ENCODE data around the gene C19orf33.

Gene C19orf33

DNA sequence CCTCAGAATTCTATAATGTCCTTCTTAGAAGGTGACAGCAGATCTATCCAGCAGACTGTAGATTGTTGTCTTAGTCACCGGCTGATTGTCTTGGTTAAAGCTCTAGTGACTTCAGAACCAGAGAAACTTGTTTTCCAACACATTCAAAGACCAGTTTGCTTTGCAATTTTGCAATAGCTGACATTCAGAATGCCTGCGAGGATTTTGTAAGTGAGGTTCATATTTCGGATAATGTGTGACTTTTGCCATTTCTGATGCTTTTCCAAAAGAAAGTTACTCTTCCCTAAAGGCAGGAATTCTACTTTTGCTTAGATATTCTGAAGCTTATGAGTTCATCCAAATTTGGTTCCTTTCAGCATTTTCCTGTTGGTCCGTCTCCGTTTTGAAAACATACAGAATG, 26.5 kb upstream of the C19orf33 start:
- Histone ChIP-seq H4K20me1 (peaks cover 0 to 90% (median 9%) of the 10 kb centered on the region in 11 experiments; a peak in 10 of 22 replicates), H3K9me3 (replicated peaks in 1 of 11) (no peaks in the 10 kb centered on the region), H3K9ac (no peak overlapping the region; a peak in 1 of 22 replicates), H3K36me3 (peaks cover 0 to 12% (median 5%) of the 10 kb centered on the region in 11 experiments; a peak in 5 of 22 replicates), H3K4me2 (no peak overlapping the region), H3K27me3 (no peaks in the 10 kb centered on the region), H3K4me1 (peaks cover 29 to 69% (median 49%) of the 10 kb centered on the region in 10 experiments), H3K4me3 (no peak overlapping the region), H3K27ac (no peak overlapping the region)
- no peak for TF ChIP-seq Cebpa-rat (IDR thresholded peaks at IDR 0.05)

- Histone ChIP-seq H3K9ac (no peak overlapping the region), H3K4me1 (peaks cover 35 to 72% (median 52%) of the 10 kb centered on the region in 10 experiments), H3K27ac (no peak overlapping the region), H3K4me3 (no peak overlapping the region), H3K9me3 (replicated peaks in 1 of 11) (no peaks in the 10 kb centered on the region), H3K4me2 (no peak overlapping the region), H3K36me3 (peaks cover 0 to 12% (median 5%) of the 10 kb centered on the region in 11 experiments; a peak in 5 of 22 replicates), H4K20me1 (peaks cover 0 to 85% (median 11%) of the 10 kb centered on the region in 11 experiments; a peak in 10 of 22 replicates), H3K27me3 (no peaks in the 10 kb centered on the region)
- TF ChIP-seq Cebpa-rat (IDR thresholded peaks at IDR 0.05) = no peak
Measured at GRCh38 chr19:38277969-38278680, 25.9 kb upstream of the C19orf33 start.

DNA sequence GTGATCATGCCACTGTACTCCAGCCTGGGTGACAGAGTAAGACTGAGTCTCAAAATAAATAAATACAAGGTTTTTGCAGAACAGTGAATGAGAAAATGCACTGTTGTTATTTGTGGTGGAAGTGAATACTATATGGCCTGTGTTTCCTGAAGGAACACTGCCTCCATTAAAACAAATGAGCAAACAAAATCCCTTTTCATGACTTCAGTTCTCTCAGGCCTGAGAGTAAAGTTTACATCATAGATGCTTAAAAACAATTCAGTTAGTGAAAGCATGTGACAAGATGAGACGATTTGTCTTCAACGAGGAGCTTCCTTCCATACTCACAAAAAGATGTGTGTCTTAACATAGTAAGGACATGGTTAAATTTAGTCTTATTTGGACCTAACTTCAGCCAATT, 25.3 kb upstream of the C19orf33 start:
- Histone ChIP-seq H4K20me1 (peaks cover 0 to 79% (median 13%) of the 10 kb centered on the region in 11 experiments; a peak in 10 of 22 replicates), H3K27ac (no peak overlapping the region), H3K36me3 (peaks cover 0 to 12% (median 6%) of the 10 kb centered on the region in 11 experiments; a peak in 4 of 22 replicates), H3K4me2 (no peak overlapping the region), H3K9me3 (replicated peaks in 1 of 11) (no peaks in the 10 kb centered on the region), H3K9ac (no peak overlapping the region), H3K4me1 (peaks cover 40 to 71% (median 54%) of the 10 kb centered on the region in 10 experiments), H3K4me3 (no peak overlapping the region), H3K27me3 (no peaks in the 10 kb centered on the region)
- no peak for TF ChIP-seq Cebpa-rat (IDR thresholded peaks at IDR 0.05)

DNA sequence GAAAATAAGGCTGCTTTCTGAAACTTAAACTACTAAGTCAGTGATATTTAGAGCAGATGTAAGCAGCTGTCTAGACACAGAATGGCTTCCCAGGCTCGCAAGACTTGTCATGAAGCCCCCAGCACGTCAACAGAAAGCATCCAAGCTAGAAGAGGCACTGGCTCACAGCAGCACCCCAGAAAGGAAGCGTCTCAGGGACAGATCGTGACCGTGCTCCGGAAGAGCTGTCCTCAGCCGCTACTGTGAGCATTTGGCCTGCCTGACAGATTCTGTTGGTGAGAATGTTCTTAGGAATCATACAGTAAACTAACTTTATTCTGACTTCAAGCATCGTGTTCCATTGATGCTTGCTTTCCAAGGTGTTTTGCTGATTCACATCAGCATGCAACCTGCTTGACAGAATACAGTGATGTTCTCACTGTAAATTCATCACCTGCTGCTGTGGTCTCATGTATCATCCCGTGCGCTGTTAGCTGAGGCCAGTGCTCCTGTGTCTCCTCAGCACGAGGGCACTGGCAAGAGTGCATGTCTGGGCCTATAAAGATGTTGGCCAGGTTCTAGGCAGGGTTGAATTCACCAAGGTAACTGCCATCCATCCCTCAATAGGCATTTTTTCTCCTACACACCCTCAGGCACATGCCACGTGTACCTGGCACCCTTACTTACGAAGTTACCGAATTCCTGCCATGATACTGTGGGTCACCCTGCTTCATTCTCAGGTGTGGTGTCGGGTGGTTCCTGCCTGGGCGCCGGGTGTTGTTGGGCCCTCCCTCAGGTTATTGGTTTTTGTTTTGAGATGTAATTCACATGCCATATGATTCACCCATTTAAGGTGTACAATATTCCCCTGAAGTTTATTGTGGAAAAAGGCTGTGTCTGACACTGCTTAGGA, 23.8 kb upstream of the C19orf33 start:
- peak overlapping the region in 9 of 11 experiments; percentile 16 to 42 (median 28); a peak in 14 of 22 replicates for H3K4me2 ChIP-seq
- peaks cover 44 to 71% (median 54%) of the 10 kb centered on the region in 10 experiments for H3K4me1 ChIP-seq
- TF ChIP-seq Cebpa-rat (IDR thresholded peaks at IDR 0.05) = no peak
- H4K20me1 ChIP-seq = peaks cover 0 to 64% (median 13%) of the 10 kb centered on the region in 11 experiments; a peak in 10 of 22 replicates
- H3K27me3 ChIP-seq = no peaks in the 10 kb centered on the region
- H3K36me3 ChIP-seq = peaks cover 0 to 15% (median 2%) of the 10 kb centered on the region in 11 experiments; a peak in 3 of 22 replicates
- H3K9ac ChIP-seq = peak overlapping the region in 3 of 11 experiments; percentile 4 to 24 (median 16); a peak in 1 of 22 replicates
- peak overlapping the region in 1 of 11 experiments; percentile 3; a peak in 1 of 22 replicates for H3K27ac ChIP-seq
- no peak overlapping the region for H3K4me3 ChIP-seq
- H3K9me3 ChIP-seq (replicated peaks in 1 of 11) = no peaks in the 10 kb centered on the region

- Histone ChIP-seq H3K27ac (no peak overlapping the region), H3K4me2 (peak overlapping the region in 4 of 11 experiments; percentile 1 to 92 (median 10); a peak in 4 of 22 replicates), H4K20me1 (peaks cover 0 to 50% (median 13%) of the 10 kb centered on the region in 11 experiments; a peak in 10 of 22 replicates), H3K4me3 (no peak overlapping the region), H3K27me3 (no peaks in the 10 kb centered on the region), H3K9ac (no peak overlapping the region), H3K9me3 (replicated peaks in 1 of 11) (no peaks in the 10 kb centered on the region), H3K4me1 (peaks cover 58 to 83% (median 69%) of the 10 kb centered on the region in 10 experiments), H3K36me3 (peaks cover 0 to 25% (median 9%) of the 10 kb centered on the region in 11 experiments; a peak in 8 of 22 replicates)
- TF ChIP-seq Cebpa-rat (IDR thresholded peaks at IDR 0.05) = no peak
Measured at GRCh38 chr19:38281811-38282566, 22.1 kb upstream of the C19orf33 start.

DNA sequence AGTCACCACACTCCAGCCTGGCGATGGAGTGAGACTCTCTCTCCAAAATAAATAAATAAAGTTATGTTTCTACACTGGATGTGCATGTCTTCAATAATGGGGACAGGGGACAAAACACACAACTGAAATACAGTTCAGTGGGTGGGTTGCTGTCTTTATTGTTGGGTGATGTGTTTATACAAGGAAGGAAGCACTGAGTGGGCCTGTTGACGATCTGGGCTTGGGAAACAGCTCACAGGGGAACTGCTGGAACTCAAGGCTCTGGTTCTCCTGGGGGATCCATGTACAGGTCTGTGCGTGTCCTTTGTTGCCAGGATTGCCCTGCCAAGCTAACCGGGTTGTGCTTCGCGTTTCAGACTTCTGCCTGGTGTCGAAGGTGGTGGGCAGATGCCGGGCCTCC, 20.8 kb upstream of the C19orf33 start:
- Histone ChIP-seq H3K9me3 (replicated peaks in 1 of 11) (no peaks in the 10 kb centered on the region), H3K36me3 (peaks cover 1 to 33% (median 14%) of the 10 kb centered on the region in 11 experiments; a peak in 19 of 22 replicates), H3K27ac (peak overlapping the region in 1 of 11 experiments; percentile 29; a peak in 2 of 22 replicates), H3K27me3 (no peaks in the 10 kb centered on the region), H3K4me2 (peak overlapping the region in 4 of 11 experiments; percentile 12 to 92 (median 84); a peak in 7 of 22 replicates), H3K4me1 (peaks cover 67 to 87% (median 78%) of the 10 kb centered on the region in 10 experiments), H3K4me3 (no peak overlapping the region), H4K20me1 (peaks cover 0 to 41% (median 16%) of the 10 kb centered on the region in 11 experiments; a peak in 10 of 22 replicates), H3K9ac (0 out of 22 replicates have a peak overlapping the region, but pooled peaks of 1 of the 11 experiments have one; percentile 16)
- no peak for TF ChIP-seq Cebpa-rat (IDR thresholded peaks at IDR 0.05)

DNA sequence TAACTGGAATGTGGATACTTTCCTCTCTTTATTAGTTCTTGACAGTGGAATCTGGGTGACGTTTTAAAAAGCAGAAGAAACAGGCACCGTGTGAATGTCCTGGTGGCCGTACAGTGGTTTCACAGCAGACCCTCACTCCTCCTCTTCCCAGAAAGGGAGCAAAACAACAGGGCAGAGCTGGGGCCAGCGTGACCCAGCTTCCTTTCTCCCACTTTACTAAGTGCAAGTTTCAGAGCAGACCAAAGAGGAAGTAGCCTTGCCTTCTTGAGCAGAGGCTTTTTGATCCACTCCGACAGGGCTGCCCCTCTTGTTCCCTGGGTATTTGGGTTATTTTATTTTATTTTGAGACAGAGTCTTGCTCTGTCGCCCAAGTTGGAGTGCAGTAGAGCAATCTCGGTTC, 19.6 kb upstream of the C19orf33 start:
- H4K20me1 ChIP-seq = peaks cover 0 to 38% (median 16%) of the 10 kb centered on the region in 11 experiments; a peak in 9 of 22 replicates
- H3K27ac ChIP-seq = peak overlapping the region; percentile 17 to 76 (median 67); a peak in 20 of 22 replicates
- peak overlapping the region; percentile 76 to 92 (median 82) for H3K4me2 ChIP-seq
- H3K9ac ChIP-seq = peak overlapping the region; percentile 4 to 77 (median 56); a peak in 19 of 22 replicates
- peaks cover 66 to 98% (median 80%) of the 10 kb centered on the region in 10 experiments for H3K4me1 ChIP-seq
- H3K9me3 ChIP-seq (replicated peaks in 1 of 11) = no peaks in the 10 kb centered on the region
- TF ChIP-seq Cebpa-rat (IDR thresholded peaks at IDR 0.05) = no peak
- H3K27me3 ChIP-seq = no peaks in the 10 kb centered on the region
- H3K36me3 ChIP-seq = peaks cover 13 to 44% (median 26%) of the 10 kb centered on the region in 11 experiments; a peak in 21 of 22 replicates
- H3K4me3 ChIP-seq = peak overlapping the region in 3 of 10 experiments; percentile 11 to 29 (median 23); a peak in 4 of 20 replicates

Data from BLaER1 treated with 17β-estradiol and CSF1 and Interleukin-3, amounts not matched to agents 10 nM and 100 nM (cell line).